Hematopoietic multipotent progenitor cell treated with erythropoietin and hydrocortisone succinate and interleukin-3 and kit ligand, for 6 days (in vitro differentiated cells): ENCODE measurements around the gene TNFRSF12A.

ENCODE experiments used
- DNase-seq: peaks from one replicate; pipeline ENCODE4 v3.0.0-alpha.2; 2015

Gene TNFRSF12A

GRCh38 chr16:2986623-2987188, 33.5 kb upstream of the TNFRSF12A start:
- DNase-seq, result no peak

- DNase-seq, result no peak
Observed at GRCh38 chr16:2987286-2987685, 32.9 kb upstream of the TNFRSF12A start.

GRCh38 chr16:2987833-2988232, 32.3 kb upstream of the TNFRSF12A start:
- no peak for DNase-seq

DNA sequence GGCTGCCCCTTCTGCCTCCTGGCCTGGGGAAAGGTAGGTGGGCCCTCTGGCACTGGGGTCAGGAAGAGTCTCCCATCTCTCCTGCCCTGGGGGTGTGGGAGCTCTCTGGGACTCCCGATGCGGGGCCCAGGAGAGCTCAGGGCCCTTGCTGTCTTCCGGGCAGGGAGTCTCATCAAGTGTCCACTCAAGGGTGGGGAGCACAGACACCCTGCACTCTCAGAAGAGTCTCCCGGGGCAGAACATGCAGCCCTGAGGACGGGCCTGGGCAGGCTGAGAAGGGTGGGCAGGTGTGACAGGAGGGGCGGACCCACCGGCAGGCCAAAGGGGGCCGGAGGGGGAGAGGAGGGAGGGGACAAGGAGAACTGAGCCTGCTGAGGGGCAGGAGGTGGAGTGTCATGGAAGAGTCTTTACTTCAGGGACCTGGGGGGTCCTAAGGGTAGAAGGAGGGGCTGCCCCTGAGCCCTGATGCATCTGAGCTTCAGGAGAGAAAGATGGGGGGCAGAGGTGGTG, 31.5 kb upstream of the TNFRSF12A start:
- no peak for DNase-seq

GRCh38 chr16:2990891-2991290, 29.3 kb upstream of the TNFRSF12A start:
- DNase-seq, result no peak

DNA sequence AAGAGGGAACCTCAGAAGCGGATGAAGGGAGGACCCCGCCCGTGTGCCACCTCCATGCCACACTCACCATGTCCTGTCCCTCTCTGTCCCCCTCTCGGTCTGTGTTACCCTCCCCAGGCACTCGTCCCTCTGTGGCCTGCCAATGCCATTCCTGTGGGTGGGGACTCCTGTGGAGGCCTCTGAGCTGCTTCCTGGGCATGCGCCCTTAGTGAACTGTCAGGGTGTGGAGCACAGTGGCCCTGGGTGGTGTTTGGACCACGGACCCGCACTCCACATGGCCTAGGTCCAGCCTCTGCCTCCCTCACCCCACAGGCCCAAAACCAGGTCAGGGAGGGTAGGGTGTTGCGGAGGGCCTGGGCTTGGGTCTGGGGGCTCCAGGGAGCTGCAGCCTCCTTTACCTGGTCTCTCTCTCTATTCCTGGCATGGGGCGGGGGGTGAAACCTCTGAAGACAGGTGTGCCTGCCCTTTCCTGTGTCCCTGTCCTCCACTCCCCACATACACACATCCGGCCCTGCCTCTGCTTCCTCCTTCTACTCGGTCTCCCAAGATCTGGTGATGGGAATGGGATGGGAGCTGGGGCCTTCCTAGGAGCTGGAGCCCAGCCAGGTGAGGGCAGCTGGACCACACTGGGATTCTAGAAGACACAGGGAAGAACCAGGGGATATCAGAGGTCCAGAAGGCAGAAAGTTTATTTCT, 28.5 kb upstream of the TNFRSF12A start:
- no peak for DNase-seq

DNA sequence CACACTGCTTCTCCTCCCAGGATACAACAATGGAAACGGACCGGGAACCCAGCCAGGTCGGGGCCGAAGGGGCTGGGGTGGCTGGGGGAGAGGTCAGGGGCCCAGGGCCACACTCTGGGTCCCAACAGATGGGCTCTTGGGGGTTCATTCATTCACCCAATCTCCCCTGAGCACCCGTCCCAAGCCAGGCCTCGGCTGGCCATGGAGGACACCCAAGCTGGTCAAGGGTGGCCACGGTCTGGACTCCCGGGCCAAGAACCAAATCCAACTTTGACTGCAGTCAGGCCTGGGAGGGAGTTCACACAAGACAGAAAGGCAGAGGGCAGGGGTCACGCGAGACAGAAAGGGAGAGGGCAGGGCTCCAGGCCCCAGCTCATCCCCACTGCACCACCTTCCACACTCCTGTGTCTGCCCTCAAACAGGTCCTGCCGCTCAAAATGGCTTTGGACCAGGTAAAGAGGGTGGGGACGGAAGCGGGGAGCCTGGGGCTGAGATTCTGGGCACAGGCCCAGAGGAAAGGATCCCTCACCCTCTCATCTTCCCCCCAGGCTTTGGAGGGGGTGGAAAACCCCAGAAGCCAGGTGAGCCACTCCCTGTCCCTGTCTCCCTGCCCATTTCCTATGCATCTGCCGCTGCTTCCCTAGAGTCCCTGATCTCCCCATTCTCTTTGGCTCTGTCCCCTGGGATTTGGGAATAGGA, 27.6 kb upstream of the TNFRSF12A start:
- DNase-seq, result no peak

GRCh38 chr16:2996298-2996697, 23.9 kb upstream of the TNFRSF12A start:
- no peak for DNase-seq

DNA sequence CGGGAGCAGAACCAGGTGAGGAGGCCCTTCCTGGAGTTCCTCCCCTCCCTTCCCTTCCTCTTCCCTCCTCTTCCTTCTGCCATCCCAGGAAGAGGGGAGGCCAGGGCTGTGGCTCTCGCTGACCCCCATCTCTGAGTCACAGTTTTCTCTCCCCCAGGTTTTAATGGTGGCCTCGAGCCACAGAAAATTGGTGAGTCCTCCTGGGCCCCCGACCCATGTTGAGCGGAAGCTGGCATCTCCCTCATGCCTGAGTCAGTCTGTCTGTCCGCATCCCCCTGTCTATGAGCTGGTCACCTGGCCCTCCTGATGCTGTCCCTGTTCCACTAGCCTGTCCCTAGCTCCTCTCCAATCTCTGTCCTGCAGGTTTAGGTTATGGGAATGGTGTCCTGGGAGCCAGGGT, 20.2 kb upstream of the TNFRSF12A start:
- no peak for DNase-seq

DNA sequence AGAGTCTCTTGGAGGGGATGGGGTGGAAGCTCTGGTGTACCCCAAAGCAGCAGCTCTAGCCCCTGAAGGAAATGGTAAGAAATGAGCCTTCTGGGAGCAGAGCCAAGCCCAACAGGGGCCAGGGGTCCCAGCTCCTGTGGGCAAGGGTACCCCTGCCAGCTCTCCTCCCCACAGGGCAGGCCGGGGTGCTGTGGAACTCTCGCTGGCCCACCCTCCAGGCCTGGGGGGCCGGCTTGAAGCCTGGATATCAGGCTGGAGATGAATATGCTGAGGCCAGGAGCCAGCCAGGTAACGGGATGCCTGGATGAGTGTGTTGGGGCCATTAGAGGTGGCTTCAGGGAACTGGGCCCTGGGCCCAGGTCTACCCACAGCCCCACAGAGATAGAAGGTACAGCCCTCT, 19.6 kb upstream of the TNFRSF12A start:
- DNase-seq, result no peak

GRCh38 chr16:3001316-3001715, 18.9 kb upstream of the TNFRSF12A start:
- DNase-seq, result no peak

GRCh38 chr16:3003582-3004270, 16.4 kb upstream of the TNFRSF12A start:
- DNase-seq, result peak; percentile 100

DNA sequence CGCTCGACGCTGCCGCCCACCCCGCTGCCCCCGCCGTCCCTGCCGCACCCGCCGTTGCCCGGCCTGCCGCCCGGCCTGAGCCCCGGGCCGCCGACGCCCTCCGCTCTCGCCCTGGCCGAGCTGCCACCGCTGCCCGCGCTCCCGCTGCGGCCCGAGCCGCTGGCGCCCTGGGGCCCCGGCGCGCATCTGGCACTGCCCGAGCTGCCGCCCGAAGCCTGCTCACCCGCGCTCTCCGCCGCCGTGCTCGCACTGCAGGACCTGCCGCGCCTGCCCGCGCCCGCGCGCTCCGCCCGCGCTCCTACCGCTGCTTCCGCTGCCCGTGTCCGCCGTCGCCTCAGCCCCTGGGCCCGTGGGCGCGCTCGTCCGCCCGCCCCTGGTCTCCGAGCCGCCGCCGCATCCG, 15.8 kb upstream of the TNFRSF12A start:
- DNase-seq, result no peak

- peak; percentile 72 for DNase-seq
Observed at GRCh38 chr16:3004781-3005284, 15.3 kb upstream of the TNFRSF12A start.

DNA sequence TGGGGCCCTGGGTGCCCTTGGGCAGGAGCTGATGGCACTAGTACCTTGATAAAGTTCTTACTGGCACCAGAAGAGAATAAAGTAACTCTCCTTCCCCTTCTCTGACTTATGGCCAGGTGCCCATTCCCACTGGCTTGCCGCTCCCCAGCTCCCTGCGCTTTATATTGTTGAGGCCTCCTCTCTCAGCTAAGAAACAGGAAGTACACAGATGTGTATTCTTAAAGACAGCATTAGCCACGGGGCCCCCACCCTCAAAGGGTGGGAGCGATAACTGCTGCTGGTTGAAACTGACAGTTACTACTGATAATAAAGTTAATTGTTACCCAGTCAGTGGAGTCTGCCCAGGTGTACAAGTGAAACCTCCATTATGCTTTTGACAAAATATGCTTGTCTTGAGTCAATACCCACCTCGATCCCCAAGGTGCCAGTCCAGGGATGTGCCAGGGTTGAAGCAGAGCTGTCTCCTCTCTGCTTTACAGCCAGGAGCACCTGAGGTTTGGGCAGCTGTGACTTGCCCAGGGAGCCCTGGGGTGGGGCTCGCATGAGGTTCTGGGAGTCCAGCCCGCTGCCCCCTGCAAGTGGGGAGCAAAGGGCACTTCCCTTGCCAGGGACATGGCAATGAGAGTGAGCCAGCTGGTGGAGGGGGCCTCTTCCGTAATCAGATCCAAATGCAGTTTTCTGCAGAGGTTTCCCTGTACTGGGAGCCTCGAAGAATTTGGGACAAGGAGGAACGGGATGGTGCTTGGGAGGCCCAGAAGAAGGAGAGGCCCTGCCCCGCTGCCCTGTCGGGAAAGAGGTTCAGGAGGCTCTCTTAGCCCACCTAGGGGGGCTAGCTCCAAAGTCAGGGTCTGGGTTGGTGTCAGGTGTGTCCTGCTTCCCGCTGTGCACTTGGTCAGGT, 12.9 kb upstream of the TNFRSF12A start:
- peak; percentile 89 for DNase-seq

GRCh38 chr16:3007957-3008689, 12.0 kb upstream of the TNFRSF12A start:
- DNase-seq, result peak; percentile 64

DNA sequence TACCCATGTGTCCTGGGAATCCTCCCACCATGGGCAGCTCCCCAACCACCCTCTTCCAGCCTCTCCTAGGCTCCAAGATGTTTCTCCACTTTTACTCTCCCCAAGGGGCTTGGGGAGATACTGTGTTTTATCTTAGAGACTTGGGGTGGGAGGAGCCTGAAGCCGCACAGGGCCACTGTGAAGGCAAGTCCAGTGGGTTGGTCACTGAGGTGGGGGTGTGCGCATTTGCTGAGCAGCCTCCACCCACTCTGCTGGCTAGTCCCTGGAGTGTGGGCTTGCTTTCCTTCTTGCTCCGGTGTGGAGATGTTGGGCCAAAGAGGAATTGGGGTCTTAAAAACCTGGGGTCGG, 11.5 kb upstream of the TNFRSF12A start:
- peak; percentile 28 for DNase-seq

GRCh38 chr16:3009568-3010390, 10.4 kb upstream of the TNFRSF12A start:
- DNase-seq, result no peak

GRCh38 chr16:3010510-3010909, 9.7 kb upstream of the TNFRSF12A start:
- DNase-seq, result no peak

DNA sequence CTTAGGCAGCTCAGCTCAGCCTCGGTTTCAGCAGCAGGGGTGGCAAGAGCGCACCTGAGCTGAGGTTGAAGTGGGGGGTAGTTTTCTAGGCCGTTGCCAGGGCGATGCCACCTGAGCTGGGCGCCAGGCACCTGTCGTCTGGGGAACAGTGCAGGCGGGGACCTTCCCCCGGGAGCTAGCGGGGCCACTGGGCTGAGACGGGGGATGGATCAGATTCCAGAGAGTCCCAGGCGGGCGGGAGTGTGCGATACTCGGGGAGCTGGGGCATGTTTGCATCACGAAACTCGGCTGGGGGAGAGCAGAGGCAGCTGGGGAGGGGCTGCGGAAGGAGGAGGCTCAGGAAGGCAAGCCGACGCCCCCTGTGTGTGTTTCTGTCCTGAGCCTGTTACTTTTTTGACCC, 7.9 kb upstream of the TNFRSF12A start:
- no peak for DNase-seq
